IPS DF 4.7 (cell line): ENCODE measurements around the gene B4GAT1.
"Not testable (repeated sequence)": the region's sequence is repeated elsewhere in the genome, so short reads cannot be mapped to it uniquely, and the experiment has no call there.

Source experiments
- DNase-seq: peaks from one replicate; pipeline ENCODE4 v3.0.0-alpha.2; 2013; ENCODE audit warnings: low spot score; ENCODE audit errors: extremely low read depth

Gene B4GAT1

DNA sequence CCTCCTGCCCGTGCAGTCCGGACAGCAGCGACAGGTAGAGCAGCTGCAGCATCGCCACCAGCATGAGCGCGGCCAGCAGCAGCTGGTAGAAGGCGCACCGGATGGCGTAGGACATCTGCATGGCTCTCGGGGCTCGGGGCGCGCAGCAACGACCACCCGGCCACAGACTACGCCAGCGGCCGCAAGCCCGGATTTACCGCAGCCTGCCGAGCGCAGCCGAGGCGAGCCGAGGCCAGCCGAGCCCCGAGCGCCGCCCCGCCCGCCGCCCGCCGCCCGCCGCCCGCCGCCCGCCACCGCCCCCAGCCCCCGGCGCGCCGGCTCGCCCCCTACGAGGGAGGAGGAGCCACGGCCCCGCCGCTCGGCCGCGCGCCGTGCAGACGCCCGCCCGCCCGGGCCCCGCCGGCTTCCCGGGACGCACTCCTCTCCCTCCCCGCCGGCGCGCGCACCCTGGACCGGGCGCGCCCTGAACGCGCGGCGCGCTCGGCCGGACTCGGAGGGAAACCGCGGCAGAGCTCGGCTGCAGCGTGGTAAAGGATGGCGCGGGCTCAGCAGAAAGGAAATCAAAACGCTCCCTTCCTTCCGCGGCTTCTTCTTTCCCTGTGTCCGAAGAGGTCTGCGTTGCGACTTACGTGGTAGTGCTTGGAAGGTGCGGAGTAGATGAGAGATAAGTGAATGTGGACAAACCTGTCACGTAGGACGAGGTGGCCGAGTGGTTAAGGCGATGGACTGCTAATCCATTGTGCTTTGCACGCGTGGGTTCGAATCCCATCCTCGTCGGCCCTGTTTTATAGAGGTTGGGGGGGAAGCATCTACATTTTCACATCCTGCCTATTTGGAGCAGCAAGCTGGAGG lies at the start of gene B4GAT1:
B4GAT1 (minus strand) TSS at position 205 of the 852 bp plus-strand sequence; CDS start at position 121, 84 bp downstream.
- no peak for DNase-seq

DNA sequence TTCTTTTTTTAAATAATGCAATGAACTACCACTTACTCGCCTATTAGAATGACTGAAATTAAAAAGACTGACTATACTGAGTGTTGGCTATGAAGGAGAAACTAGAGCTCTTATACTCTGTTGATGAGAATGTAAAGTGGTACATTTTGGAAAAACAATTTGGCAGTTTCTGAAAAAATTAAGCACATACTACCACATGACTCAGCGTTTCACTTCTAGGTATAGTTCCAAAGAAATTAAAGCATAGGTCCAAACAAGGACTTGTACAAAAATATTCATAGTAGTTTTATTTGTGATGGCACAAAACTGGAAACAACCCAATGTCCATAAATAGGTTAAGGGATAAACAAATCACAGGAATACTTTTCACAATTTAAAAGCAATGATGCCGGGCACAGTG lies 46.5 kb upstream of the B4GAT1 start:
- no peak for DNase-seq

DNA sequence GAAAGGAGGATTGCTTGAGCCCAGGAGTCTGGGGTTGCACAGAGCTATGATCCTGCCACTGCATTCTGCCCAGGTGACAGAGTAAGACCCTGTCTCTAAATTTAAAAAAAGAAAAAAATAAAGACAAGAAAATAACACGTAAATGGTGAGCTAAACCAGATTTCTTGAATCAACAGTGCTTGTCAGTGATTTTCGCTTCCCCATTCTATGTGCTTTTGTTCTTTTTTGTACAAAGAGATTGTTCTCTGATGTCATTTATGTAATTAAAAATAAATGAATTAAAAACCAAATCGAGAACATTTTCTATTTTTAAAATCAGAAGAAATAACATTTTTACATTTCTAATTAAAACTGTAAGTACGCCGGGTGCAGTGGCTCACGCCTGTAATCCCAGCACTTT lies 43.9 kb upstream of the B4GAT1 start:
- DNase-seq, result no peak

DNA sequence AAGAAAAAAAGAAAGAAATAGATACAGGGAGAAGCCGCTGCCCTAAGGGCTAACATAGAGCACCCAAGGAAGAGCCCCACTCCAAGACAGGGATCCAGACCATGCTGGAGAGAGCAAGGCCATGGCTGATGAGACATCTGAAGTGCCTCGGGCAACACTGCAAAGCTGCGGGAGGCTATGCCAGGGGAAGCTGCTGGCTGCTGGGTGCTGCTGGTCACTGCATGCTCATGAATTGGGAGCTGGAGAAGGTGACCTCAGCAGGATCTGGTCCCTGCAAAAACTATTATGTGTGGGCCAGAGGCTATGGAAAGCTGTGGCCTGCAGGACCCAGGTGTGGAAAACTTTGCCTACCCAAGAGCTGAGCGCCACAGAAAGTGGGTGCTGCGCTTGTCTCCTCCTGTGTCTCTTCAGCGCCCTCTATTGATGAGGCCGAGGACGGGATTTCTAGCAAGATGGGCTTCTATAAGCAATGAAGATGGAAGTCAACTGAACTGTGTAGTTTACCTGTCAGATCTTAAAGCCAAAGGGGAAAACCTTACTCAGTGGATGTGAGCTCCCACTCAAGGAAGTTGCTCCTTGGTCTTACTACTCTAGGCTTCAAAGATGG lies 41.5 kb upstream of the B4GAT1 start:
- no peak for DNase-seq

DNA sequence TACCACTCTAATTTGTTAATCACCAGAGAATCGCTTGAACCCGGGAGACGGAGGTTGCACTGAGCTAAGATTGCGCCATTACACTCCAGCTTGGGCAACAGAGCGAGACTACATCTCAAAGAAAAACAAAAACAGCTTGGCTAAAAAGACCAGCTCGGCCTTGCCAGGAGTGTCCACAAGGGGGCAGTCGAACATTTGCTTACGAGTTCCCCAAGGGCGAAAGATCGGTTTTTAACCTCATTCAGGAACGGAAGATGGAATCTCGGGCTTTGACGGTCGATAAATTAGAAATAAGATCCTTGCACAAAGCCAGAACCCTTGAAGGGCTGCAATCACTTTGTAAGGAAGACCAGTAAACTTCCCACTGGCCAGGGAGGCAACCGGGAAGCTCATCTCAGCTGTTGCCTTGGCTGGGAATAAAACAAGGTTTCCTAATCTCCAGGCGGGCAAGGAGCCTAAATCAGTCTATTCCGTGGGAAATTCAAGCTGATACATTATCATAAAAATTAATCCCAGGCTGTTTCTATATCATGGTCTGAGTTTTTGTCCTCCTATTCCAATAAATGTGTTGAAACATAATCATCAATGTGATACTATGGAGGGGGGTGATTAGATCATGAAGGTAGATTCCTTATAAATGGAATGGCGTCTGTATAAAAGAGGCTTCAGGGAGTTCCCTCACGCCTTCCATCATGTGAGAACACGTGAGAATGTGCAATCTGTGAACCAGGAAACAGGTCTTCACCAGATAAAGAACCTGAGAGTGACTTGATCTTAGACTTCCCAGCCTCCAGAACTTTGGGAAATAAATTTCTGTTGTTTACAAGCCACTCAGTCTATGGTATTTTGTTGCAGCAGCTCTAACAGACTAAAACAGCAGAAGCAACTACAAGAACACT lies 39.0 kb upstream of the B4GAT1 start:
- peak; percentile 81 for DNase-seq

DNA sequence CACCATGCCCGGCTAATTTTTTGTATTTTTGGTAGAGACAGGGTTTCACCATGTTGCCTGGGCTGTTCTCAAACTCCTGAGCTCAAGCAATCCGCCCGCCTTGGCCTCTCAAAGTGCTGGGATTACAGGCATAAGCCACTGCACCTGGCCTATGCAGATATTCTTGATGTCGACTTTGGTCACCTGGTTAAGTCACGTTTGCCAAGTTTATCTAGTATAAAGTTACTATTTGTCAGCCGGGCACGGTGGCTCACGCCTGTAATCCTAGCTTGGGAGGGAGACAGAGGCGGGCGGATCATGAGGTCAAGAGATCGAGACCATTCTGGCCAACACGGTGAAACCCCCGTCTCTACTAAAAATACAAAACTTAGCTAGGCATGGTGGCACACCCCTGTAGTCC lies 36.9 kb upstream of the B4GAT1 start:
- DNase-seq, result not testable (repeated sequence)

DNA sequence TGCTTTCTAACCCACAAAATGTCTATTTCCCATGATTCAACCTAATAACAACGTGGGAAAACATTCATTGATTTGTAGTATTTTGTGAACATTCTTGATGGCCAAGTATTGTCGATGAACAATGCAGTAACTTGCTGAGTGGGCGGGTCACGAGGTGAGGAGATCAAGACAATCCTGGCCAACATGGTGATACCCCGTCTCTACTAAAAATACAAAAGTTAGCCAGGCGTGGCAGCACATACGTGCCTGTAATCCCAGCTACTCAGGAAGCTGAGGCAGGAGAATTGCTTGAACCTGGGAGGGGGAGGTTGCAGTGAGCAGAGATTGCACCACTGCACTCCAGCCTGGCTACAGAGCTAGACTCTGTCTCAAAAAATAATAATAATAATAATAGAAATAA lies 32.8 kb upstream of the B4GAT1 start:
- not testable (repeated sequence) for DNase-seq

DNA sequence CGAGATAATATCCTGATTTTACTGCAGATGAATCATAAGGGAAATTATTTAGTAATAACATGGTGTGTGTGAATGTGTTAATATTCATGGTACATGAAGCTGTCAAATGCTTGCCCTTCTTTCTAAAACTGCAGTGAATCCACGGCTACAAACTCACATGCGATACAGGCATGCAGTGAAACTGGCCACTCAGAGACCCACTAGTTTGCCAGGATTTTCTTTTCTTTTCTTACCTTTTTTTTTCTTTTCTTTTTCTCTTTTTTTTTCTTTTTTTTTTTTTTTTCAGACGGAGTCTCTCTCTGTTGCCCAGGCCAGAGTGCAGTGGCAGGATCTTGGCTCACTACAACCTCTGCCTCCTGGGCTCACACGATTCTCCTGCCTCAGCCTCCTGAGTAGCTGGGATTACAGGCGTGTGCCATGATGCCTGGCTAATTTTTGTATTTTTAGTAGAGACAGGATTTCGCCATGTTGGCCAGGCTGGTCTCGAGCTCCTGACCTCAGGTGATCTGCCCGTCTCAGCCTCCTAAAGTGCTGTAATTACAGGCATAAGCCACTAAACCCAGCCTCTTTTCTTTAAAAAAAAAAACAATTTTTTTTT lies 26.4 kb upstream of the B4GAT1 start:
- DNase-seq, result not testable (repeated sequence)

DNA sequence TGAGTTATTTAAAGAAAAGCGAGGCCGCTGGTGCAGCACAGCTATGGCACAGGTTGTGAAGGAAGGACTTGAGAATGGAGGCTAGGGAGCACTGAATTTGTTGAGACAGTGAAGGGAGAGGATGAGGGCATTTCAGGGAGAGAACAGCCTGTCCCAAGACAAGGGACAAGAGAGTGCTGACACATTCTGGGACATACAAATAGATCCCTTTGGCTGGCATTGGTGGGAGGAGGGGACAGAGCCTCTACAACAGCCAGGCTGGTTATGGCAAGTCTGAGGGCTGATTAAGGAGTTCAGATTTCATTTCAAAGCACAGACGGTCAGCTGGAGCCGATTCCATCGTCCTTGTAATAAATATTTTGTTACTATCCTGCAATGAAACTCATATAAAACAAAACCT lies 25.8 kb upstream of the B4GAT1 start:
- DNase-seq, result no peak

DNA sequence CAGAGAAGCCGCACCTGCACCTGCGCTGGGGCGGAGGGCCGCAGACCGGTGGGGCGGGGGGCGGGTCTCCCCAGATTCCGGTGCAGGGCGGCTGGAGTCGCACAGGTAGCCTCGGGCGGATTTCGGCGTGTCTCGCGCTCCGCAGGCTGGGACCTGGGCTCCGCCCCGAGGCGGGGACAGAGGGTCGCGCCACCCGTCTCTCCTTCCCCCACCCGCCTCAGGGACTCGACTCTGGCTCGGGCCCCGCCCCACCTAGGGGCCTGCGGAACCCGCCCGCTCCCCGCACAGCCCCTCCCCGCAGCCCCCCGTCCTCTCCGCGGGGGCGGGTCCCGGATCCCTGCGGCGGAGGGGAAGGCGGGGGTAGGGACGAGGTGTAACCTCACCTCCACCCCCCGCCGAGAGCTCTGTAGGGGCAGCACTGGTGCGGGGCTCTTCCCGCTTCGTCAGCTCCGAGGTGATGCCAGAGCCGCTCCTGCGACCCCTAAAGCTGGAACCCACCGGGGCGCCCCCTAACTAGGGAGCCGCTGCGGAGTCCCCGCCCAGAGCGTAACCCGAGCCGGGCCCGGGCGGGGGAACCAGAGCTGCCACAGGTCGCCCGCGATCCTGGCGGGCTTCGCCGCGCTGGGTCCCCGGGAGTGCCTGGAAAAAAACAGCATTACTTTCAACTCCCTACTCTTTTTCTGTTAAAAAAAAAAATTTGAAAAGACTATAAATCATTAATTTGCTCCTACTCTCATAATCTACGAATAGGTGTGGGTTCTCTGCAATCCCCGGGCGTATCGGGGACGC lies 24.4 kb upstream of the B4GAT1 start, which contains the start of gene SLC29A2:
SLC29A2 (minus strand) TSS at position 134 of the 789 bp plus-strand sequence. CDS start 169 bp downstream, outside the sequence.
- DNase-seq, result peak; percentile 89

DNA sequence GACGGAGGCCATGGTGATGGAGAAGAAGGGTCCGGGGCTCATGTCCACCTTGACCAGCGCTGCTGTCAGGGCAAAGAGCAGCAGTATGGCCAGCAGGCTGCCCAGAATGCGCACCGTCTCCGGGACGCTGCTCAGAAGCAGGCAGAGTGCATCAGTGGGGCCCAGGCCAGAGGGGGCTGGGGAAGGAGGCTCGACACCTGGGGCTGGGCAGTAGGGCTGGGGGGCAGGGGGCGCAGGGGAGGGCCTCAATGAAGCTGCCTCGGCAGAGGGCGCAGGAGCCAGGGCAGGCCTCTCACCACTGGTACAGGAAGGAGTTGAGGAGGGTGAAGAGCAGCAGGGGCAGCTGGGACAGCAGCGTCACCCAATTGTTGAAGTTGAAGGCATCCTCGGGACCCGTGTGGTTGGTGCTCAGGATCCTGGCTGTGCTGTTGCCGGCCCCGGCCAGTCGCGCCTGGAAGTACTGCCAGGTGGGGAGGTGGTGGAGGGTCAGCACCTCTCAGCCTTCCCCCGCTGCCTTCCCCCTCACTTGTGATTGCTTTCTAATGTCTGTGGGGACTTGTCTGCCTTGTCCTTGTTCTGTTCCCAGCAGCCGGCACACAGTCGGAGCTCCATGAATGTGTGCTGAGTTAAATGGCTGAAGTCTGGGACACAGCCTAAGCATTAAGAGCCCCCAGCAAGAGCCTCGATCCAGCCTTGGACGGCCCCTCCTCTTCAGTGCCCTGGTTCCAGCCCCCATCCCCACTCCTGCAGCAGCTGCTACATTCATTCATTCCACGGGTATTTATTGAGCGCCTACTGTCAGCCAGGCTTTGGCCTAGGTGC lies 21.9 kb upstream of the B4GAT1 start:
- no peak for DNase-seq

DNA sequence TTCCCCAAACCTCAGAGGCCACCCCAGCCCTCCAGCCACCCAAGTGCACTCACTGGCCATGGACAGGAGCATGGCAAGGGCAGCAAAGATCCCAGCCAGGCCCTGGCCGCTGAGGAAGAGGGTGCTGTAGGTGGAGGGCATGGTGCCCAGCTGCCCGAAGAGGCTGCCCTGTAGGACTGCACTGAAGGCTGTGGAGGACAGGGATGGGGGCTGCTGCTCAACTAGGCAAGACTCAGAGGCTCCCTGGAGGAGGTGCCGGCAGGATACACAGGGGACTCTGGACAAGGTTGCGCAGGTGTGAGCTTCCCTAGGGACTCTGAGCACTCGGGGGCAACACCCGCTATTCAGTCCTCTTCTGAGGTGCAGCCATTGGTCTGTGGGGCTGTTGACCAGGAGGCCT lies 21.1 kb upstream of the B4GAT1 start:
- DNase-seq, result no peak

DNA sequence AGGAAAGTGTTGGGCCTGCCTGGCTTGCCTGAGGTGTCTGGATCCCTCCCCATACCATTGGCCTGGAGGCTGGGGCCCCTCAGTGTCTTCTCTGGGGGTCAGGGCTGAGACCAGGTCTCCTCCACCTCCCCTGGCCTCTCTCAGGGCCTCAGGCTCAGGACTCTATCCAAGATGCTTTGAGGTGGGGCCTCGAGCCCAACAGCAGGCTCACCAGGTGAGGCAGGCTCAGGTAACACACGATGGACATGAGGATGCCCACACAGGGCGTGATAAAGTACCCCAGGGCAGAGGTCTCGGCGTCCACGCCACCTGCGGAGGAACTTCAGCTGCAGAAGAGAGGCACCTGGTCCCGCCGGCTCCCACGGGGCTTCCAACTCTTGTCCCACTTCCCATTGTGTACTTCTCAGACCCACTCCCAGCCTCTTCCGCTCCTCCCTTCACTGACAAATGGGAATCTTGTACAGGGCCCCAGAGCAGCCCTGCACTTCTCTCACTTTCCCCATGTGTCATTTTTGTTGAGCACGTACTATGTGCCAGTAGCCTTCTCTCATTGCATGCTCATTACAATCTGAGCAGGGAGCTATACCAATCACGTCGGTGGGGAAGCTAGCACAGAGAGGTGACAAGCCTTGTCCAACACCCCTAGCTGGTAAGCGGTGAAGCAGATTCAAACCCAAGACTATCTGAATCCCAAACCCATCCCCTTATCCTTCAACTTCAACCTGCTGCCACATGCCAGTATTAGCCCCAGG lies 20.3 kb upstream of the B4GAT1 start:
- DNase-seq, result no peak

DNA sequence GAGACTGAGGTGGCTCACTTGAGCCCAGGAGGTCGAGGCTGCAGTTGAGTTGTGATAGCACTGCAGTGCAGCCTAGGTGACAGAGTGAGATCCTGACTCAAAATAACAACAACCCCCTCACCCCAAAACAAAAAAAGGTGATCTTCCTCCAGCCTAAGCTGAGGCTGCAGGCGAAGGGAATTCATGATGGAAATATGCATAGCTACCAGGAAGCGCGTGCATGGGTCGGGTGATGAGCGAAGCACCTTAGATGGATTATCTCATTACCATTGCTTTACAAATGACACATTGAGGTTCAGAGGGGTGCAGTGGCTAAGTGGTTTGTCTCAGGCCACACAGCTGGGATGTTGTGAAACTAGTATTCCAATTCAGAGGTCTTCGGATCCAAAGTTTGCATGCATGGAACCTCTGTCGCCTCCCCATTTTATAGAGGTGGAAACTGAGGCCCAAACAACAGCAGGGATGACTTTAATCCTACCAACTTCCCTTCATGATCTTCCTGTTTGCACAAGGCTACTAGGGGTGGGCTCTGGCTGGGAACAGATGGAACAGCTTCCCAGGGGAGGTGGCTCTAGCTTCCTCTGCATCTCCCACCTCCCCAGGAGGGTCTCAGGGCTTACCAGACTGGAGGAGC lies 19.5 kb upstream of the B4GAT1 start:
- DNase-seq, result no peak

DNA sequence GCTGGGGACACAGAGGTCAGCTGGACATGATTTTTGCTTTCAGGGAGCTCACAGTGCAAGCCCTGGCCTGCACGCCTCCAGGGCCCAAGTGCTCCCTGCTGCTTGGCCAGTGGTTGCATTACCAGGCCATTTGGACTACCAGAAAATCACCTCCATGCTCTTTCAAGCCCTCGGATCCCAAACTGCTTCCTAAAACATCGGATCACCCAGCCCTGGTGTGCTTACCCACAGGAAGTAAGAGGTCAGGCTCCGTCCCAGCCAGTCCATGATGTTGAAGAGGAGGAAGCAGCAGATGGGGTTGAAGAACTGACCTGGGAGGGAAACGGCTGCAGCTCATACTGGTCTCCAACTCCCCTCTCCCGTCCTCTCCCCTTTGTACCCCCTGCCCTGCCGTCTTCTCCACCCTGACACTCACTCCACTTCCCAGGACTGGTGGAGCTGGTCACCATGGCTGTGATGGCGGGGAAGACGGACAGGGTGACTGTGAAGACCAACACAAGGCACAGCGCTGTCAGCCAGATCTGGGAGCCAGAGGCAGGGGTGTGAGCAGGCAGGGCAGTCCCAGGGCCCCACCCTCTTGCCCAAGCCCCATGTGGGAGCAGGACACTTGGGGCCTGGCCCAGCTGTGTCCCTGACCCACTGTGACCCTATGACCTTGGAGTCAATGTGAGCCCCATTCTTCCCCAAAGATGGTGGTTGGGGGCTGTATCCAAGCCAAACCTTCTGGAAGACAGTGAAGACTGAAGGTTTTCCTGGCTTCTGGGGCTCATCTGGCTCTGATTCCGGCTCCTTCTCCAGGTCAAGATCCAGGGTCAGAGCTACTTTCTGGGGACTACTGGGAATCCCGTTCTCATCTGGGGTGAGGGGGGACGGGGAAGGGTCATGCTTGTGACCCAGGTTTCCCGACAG lies 18.5 kb upstream of the B4GAT1 start:
- no peak for DNase-seq

DNA sequence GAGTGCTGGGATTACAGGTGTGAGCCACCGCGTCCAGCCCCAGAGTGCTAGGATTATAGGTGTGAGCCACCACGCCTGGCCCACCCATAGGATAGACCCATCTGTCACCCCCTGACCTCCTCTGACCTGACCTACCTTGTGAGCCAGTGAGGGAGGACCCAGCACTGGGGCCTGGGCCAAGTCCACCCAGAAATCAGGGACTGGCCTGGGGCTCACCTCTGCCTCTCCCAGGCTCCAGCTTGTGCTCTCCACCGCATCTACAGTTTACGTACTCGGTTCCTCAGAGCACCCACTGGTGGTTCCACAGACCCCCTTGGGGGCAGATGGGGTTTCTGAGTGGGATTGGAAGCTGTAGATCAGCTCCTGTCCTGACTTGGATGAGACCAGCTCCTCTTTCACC lies 17.7 kb upstream of the B4GAT1 start:
- no peak for DNase-seq

DNA sequence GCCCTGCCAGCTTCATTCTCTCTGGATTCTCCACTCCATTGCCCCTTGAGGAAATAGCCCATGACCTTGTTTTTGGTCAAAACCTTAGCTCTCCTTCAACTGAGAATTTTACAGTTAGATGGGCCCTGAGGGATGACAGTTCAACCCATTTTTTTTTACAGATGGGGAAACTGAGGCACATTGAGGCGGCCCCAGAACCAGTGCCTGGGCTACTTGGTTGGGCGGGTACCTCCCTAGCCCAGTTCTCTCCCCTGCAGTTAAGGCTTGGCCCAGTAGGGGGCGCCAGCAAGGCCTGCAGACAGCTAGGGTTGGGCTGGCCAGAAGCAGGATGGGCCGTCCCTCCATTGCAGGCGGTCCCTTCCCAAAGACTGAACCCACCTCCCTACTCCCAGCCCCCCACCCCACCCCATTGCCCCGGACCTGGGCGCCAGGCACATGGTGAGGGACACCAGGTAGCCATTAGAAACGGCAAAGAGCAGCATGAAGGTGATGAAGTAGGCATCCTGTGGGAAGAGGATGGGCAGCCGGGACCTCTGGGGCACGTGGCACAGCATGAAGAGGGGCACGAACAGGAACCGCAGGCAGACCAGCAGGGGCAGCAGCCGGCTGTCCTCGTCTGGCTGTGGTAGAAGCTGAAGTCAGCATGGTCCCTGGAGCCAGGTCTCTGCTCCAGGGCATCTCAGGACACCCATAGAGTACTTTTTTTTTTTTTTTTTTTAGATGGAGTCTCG lies 16.5 kb upstream of the B4GAT1 start:
- DNase-seq, result no peak
